Right lung (tissue), 10 donors: Measurements from ENCODE around the gene C9orf153. TPM values are rescaled to one million over a fixed set of nuclear protein-coding genes. Genes with fewer than 3 reads are reported as not detected.
A peak's percentile ranks its signal among the peaks of the same experiment; 100 is the strongest.
"Not testable (repeated sequence)": the region's sequence is repeated elsewhere in the genome, so short reads cannot be mapped to it uniquely, and the experiment has no call there.

Source experiments
- DNase-seq, 2 donors: peaks; one replicate each; pipeline ENCODE4 v3.0.0-alpha.2; 2013
- long read RNA-seq, 8 donors: transcript quantifications; one replicate each; lab custom pipeline, GENCODE V29; 2026
- polyA plus RNA-seq, 5 donors: library from polyadenylated mRNA; unstranded; fragments of 120-200 nt; gene quantifications; one replicate each; pipeline versions ENCODE4 v1.2.1 to v1.2.3, GENCODE V29; 2013; ENCODE audit warnings: inconsistent platforms in 1 of 5, low replicate concordance in 1 of 5; ENCODE audit not compliant: insufficient read length in 5 of 5, insufficient read depth in 1 of 5

The C9orf153 gene
- 1 to 10 TPM in 1 of 5 donors, under 1 TPM in 4; 0.43 to 1.4 (median 0.54) TPM for polyA plus RNA-seq
- long read RNA-seq, donor 1, result 0 reads
- long read RNA-seq, donor 2, result 0 reads
- long read RNA-seq, donor 3, result 0 reads
- long read RNA-seq, donor 4, result 0 reads
- long read RNA-seq, donor 5, result 0 reads
- long read RNA-seq, donor 6, result 0 reads
- long read RNA-seq, donor 7, result 0 reads
- long read RNA-seq, donor 8, result 0 reads

- DNase-seq, result no peak
Observed at GRCh38 chr9:86259557-86259956, at the start of gene C9orf153. Gene C9orf153 (minus strand): TSS chr9:86259657. CDS start chr9:86229603, 30,054 bp downstream.

GRCh38 chr9:86308687-86309086 lies 49.2 kb upstream of the C9orf153 start:
- no peak for DNase-seq

GRCh38 chr9:86304236-86304730 lies 44.8 kb upstream of the C9orf153 start:
- no peak for DNase-seq

- no peak for DNase-seq
Observed at GRCh38 chr9:86303316-86303975, 44.0 kb upstream of the C9orf153 start.

GRCh38 chr9:86301686-86302085 lies 42.2 kb upstream of the C9orf153 start:
- no peak for DNase-seq

- DNase-seq, result no peak
Observed at GRCh38 chr9:86300701-86301100, 41.2 kb upstream of the C9orf153 start.

GRCh38 chr9:86298873-86299272 lies 39.4 kb upstream of the C9orf153 start:
- no peak for DNase-seq

GRCh38 chr9:86290341-86290740 lies 30.9 kb upstream of the C9orf153 start:
- DNase-seq, result not testable (repeated sequence)

GRCh38 chr9:86288499-86289198 lies 29.2 kb upstream of the C9orf153 start:
- no peak for DNase-seq

- no peak for DNase-seq
Observed at GRCh38 chr9:86287013-86287412, 27.6 kb upstream of the C9orf153 start.

- no peak for DNase-seq
Observed at GRCh38 chr9:86286278-86286677, 26.8 kb upstream of the C9orf153 start.

GRCh38 chr9:86285261-86285660 lies 25.8 kb upstream of the C9orf153 start:
- DNase-seq, result no peak

- DNase-seq, result no peak
Observed at GRCh38 chr9:86282979-86283535, 23.6 kb upstream of the C9orf153 start.

- peak; percentile 92 to 94 for DNase-seq
Observed at GRCh38 chr9:86282077-86282978, 22.9 kb upstream of the C9orf153 start, which contains the start of gene ISCA1. Gene ISCA1 (minus strand): TSS chr9:86282538. CDS start chr9:86282458, 80 bp downstream.

- DNase-seq, result no peak
Observed at GRCh38 chr9:86281593-86282076, 22.2 kb upstream of the C9orf153 start.

- DNase-seq, result no peak
Observed at GRCh38 chr9:86280580-86280979, 21.1 kb upstream of the C9orf153 start.

- DNase-seq, result no peak
Observed at GRCh38 chr9:86279839-86280238, 20.4 kb upstream of the C9orf153 start.

- DNase-seq, result no peak
Observed at GRCh38 chr9:86277072-86277471, 17.6 kb upstream of the C9orf153 start.

- no peak for DNase-seq
Observed at GRCh38 chr9:86275962-86276361, 16.5 kb upstream of the C9orf153 start.

- DNase-seq, result no peak
Observed at GRCh38 chr9:86274821-86275643, 15.6 kb upstream of the C9orf153 start.
